IPS-NIHi7 (cell line): ENCODE results near the gene CRB1.

Experiments
- DNase-seq: peaks from one replicate; pipeline ENCODE4 v3.0.0; 2012; ENCODE audit warnings: mixed read lengths; ENCODE audit errors: extremely low spot score

The CRB1 gene

DNA sequence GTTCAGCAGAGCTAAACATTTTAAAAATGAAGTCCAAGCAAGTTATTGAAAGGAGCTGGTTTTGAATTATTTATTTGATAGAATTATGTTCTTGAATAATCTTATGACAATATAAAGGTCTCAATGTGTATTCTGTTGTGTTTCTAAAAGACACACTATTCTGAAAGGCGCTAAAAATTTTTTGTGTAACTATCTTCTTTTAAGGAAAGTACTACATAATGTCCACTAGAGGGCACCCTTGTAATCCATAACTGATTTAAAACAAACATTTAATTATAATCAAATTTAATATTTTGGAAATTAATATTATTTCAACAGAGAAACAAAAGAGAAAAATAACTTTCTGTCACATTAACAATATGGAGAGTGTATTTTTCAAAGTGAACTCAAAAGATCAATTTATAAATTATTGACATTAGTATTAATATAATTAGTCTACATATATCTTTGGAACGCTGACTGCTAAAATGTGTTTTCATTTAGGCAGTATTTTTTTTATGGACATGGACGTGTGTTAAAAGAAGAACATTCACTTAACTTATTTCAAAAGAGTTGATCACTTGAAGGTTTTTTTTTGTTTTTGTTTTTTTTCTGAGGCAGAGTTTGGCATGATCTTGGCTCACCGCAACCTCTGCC, 258.8 kb downstream of the CRB1 start:
- no peak for DNase-seq
